ENCODE results near the gene MIOX. TPM values are rescaled to one million over a fixed set of nuclear protein-coding genes. Genes with fewer than 3 reads are reported as not detected.

MIOX gene
- total and polyA plus RNA-seq, 2 experiments from 2014 or later = not detected

DNA sequence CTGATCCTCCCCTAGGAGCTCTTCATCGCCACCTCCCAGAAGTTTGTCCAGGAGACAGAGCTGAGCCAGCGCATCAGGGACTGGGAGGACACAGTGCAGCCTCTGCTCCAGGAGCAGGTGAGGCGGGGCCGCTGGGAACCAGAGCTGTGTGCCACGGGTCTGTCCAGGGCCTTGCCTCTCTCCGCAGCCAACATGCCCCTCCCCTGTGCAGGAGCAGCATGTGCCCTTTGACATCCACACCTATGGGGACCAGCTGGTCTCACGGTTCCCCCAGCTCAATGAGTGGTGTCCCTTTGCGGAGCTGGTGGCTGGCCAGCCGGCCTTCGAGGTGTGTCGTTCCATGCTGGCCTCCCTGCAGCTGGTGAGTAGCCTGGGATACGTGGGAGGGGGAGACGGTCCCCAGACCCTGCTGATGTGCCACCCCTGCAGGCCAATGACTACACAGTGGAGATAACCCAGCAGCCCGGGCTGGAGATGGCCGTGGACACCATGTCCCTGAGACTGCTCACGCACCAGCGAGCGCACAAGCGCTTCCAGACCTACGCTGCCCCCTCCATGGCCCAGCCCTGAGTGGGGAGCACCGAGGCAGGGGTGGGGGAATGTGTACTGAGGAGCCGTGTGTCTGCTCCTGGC is 36.3 kb downstream of the MIOX start (continued):
- TF ChIP-seq ZNF462 (CRISPR knock-in tag; IDR thresholded peaks at IDR 0.05) = no peak
- no peak for TF ChIP-seq NANOG (IDR thresholded peaks at IDR 0.05; ENCODE audit: borderline replicate concordance)
- TF ChIP-seq ZNF114 (CRISPR knock-in tag; IDR thresholded peaks at IDR 0.05) = no peak
- TF ChIP-seq POLR2AphosphoS5 (IDR thresholded peaks at IDR 0.05; ENCODE audit: low read depth) = no peak
- no peak for TF ChIP-seq EZH2 (IDR thresholded peaks at IDR 0.05; ENCODE audit: low read depth, unreplicated experiment)
- no peak for TF ChIP-seq JUNB (IDR thresholded peaks at IDR 0.05; ENCODE audit: unreplicated experiment)
- TF ChIP-seq, protein P1, sequence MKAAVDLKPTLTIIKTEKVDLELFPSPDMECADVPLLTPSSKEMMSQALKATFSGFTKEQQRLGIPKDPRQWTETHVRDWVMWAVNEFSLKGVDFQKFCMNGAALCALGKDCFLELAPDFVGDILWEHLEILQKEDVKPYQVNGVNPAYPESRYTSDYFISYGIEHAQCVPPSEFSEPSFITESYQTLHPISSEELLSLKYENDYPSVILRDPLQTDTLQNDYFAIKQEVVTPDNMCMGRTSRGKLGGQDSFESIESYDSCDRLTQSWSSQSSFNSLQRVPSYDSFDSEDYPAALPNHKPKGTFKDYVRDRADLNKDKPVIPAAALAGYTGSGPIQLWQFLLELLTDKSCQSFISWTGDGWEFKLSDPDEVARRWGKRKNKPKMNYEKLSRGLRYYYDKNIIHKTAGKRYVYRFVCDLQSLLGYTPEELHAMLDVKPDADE (IDR thresholded peaks at IDR 0.05) = no peak
- no peak for TF ChIP-seq EZH2phosphoT487 (IDR thresholded peaks at IDR 0.05; ENCODE audit: unreplicated experiment)

DNA sequence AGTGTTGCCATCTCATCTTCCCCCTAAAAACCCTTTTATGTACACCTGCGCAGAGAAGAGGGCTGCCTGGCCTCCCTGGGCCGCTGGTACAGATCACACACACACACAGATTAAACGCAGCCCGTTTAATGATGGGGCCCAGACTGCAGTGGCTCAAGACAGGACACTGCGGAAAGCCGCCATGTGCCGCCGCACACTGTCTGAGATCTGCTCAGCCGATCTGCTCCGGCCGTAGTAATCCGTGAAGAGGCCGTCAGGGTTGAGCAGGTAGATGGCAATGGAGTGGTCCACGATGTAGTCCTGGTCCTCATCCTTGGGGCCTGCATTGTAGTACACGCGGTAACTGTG is 36.8 kb downstream of the MIOX start:
- Mint-ChIP-seq H3K36me3 (ENCODE audit: low read depth) (peaks cover 20% of the 10 kb centered on the region), H3K4me3 (no peak overlapping the region), H3K27me3 (ENCODE audit: insufficient read depth, low read depth, poor library complexity) (peaks cover 27% of the 10 kb centered on the region), H3K4me1 (peaks cover 11% of the 10 kb centered on the region), H3K27ac (no peak overlapping the region), H3K9me3 (peaks cover 4% of the 10 kb centered on the region; the same call in 1 of the 3 replicates)
- no peak for DNase-seq (ENCODE audit: low spot score)
- no peak for ATAC-seq
- H3K27me3 ChIP-seq (ENCODE audit: insufficient read depth) = peaks cover 19% of the 10 kb centered on the region
- H3K4me2 ChIP-seq = no peak overlapping the region
- H3K27ac ChIP-seq (ENCODE audit: low read depth) = no peak overlapping the region
- H3K4me1 ChIP-seq (ENCODE audit: insufficient read depth) = no peaks in the 10 kb centered on the region; the same call in 1 of the 2 replicates
- no peaks in the 10 kb centered on the region; the same call in 1 of the 2 replicates for H4K20me1 ChIP-seq (replicated peaks; ENCODE audit: insufficient read depth)
- H3F3A ChIP-seq (replicated peaks; ENCODE audit: low read depth) = peaks cover 4% of the 10 kb centered on the region
- H3K36me3 ChIP-seq (ENCODE audit: insufficient read depth) = no peaks in the 10 kb centered on the region; the same call in 1 of the 2 replicates
- no peaks in the 10 kb centered on the region for H3K9me2 ChIP-seq (ENCODE audit: insufficient read depth)
- H3K4me3 ChIP-seq = no peak overlapping the region
- H2AFZ ChIP-seq = no peak overlapping the region
- H3K79me2 ChIP-seq (replicated peaks; ENCODE audit: insufficient read depth) = no peaks in the 10 kb centered on the region
- TF ChIP-seq EZH2phosphoT487 (IDR thresholded peaks at IDR 0.05; ENCODE audit: unreplicated experiment) = no peak
- no peak for TF ChIP-seq ZNF331 (CRISPR knock-in tag; IDR thresholded peaks at IDR 0.05; ENCODE audit: low read depth)
- no peak for TF ChIP-seq JUNB (IDR thresholded peaks at IDR 0.05; ENCODE audit: unreplicated experiment)
- no peak for TF ChIP-seq CREB1 (CRISPR knock-in tag; IDR thresholded peaks at IDR 0.05; ENCODE audit: low read depth)
- TF ChIP-seq POLR2AphosphoS5 (IDR thresholded peaks at IDR 0.05; ENCODE audit: low read depth) = no peak
- TF ChIP-seq, protein P2, sequence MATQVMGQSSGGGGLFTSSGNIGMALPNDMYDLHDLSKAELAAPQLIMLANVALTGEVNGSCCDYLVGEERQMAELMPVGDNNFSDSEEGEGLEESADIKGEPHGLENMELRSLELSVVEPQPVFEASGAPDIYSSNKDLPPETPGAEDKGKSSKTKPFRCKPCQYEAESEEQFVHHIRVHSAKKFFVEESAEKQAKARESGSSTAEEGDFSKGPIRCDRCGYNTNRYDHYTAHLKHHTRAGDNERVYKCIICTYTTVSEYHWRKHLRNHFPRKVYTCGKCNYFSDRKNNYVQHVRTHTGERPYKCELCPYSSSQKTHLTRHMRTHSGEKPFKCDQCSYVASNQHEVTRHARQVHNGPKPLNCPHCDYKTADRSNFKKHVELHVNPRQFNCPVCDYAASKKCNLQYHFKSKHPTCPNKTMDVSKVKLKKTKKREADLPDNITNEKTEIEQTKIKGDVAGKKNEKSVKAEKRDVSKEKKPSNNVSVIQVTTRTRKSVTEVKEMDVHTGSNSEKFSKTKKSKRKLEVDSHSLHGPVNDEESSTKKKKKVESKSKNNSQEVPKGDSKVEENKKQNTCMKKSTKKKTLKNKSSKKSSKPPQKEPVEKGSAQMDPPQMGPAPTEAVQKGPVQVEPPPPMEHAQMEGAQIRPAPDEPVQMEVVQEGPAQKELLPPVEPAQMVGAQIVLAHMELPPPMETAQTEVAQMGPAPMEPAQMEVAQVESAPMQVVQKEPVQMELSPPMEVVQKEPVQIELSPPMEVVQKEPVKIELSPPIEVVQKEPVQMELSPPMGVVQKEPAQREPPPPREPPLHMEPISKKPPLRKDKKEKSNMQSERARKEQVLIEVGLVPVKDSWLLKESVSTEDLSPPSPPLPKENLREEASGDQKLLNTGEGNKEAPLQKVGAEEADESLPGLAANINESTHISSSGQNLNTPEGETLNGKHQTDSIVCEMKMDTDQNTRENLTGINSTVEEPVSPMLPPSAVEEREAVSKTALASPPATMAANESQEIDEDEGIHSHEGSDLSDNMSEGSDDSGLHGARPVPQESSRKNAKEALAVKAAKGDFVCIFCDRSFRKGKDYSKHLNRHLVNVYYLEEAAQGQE (IDR thresholded peaks at IDR 0.05; ENCODE audit: unreplicated experiment) = no peak
- no peak for TF ChIP-seq EZH2 (IDR thresholded peaks at IDR 0.05; ENCODE audit: low read depth, unreplicated experiment)
